Measurements from ENCODE around the gene HIF3A.

The HIF3A gene

GRCh38 chr19:46384396-46384795 lies 87.6 kb downstream of the HIF3A start:
- no peak for DNase-seq (ENCODE audit: low spot score)

DNA sequence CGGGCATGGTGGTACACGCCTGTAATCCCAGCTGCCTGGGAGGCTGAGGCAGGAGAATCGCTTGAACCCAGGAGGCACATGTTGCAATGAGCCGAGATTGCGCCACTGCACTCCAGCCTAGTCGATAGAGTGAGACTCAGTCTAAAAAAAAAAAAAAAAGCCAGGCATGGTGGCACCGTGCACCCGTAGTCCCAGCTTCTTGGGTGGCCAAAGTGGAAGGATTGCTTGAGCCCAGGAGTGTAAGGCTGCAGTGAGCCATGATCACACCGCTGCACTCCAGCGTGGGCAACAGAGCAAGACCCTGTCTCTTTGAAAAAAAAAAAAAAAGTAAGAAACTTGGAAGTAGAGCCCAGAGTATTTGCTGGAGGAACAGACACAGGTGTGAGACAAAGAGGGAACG lies 88.8 kb downstream of the HIF3A start:
- DNase-seq (ENCODE audit: low spot score) = no peak

- DNase-seq (ENCODE audit: low spot score) = no peak
Observed at GRCh38 chr19:46386151-46386550, 89.3 kb downstream of the HIF3A start.

GRCh38 chr19:46386996-46387712 lies 90.3 kb downstream of the HIF3A start:
- no peak for DNase-seq (ENCODE audit: low spot score)

- no peak for DNase-seq (ENCODE audit: low spot score)
Observed at GRCh38 chr19:46387713-46388130, 90.9 kb downstream of the HIF3A start.

GRCh38 chr19:46388311-46389095 lies 91.7 kb downstream of the HIF3A start:
- no peak for DNase-seq (ENCODE audit: low spot score)

DNA sequence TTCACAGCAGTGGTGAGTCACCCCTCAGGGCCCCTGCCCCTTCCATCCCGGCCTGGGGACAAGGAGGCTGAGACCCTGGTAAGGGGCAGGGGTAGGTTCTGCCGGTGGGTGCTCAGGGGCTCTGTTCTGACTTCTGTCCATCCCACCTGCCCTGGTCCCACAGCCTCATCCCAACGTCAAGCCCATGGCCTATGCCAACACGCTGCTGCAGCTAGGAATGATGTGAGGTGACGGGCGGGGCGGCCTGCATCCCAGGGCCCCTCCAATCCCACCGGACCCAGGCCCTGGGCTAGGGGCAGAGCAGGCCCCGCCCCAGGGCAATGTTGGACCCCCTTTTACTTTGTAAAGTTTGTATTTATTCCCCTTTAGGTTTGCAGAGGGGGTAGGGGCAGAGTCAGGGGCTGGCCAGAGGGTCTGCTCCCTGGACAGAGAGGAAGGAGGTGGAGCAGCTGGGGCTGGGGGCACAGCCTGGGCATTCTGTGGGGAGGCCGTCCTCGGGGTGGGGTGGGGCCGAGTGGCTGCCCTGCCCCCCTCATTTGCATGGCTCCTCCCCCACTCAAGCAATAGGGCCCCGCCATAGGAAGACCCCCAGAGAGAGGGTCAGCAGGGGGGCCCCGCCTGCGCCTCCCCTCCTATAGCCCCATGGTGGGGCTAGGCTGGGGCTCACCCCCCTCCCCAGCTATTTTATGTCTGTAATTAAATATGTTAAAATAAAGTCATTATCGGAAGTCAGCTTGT lies 93.4 kb downstream of the HIF3A start:
- peak; percentile 52 for DNase-seq (ENCODE audit: low spot score)

DNA sequence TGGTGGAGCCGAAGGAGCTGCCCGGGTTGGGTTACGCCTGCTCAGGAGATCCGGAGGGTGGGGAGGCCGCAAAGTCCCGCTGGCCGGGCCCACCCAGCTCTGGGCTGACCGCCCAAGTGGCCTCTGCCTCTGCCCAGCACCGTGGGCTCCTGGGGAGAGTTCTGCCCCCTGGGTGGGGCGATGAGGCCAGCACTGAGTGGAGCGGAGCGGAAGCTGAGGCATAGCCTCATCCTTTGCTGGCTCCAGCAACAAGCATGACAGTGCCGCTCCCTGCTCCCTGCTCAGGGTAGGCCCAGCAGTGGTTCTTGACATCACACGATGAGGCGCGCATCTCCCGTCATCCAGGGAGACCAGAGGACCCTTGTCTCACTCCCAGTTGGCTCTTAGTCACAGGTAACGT lies 94.0 kb downstream of the HIF3A start:
- no peak for DNase-seq (ENCODE audit: low spot score)

GRCh38 chr19:46391296-46392251 lies 94.7 kb downstream of the HIF3A start:
- DNase-seq (ENCODE audit: low spot score) = no peak

GRCh38 chr19:46392252-46392801 lies 95.5 kb downstream of the HIF3A start:
- no peak for DNase-seq (ENCODE audit: low spot score)

GRCh38 chr19:46392837-46393236 lies 96.0 kb downstream of the HIF3A start:
- DNase-seq (ENCODE audit: low spot score) = no peak
